ENCODE data around the gene HDAC10.

DNA sequence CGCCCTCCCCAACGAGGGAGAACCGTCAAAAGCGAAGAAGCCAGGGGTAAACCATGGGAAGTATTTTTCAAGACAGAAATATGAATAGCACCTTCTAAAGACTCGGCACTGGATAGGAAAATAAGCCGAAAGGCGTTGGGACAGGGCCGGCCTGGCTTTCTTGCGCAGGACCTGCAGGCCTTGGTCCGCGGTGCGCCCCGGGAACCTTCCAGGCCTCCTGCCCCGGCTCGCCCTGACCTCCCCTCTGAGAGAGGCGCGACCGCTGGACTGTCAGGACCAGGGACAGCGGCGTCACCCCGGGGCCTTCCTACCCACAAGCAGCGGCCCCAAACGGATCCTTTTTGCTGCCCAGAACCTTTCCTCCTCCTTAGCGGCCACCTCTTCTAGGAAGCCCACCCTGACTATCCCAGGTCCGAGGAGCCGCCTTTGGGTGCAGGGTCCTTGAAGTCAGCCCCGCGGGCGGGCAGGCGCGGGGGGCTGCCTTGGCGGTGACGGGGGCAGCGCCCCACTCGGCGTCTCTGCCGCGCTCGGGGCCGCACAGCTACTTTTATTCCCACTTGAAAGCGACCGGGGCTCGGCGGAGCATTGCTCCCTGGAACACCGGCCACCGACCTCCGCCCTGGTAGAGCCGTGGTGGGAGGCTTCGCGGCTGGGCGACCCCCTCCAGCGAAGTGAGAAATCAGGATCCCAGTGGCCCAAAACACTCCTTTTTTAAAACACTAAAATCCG is 19.8 kb upstream of the HDAC10 start:
- TF ChIP-seq POLR2A (IDR thresholded peaks at IDR 0.05): no peak
- TF ChIP-seq, protein P1, sequence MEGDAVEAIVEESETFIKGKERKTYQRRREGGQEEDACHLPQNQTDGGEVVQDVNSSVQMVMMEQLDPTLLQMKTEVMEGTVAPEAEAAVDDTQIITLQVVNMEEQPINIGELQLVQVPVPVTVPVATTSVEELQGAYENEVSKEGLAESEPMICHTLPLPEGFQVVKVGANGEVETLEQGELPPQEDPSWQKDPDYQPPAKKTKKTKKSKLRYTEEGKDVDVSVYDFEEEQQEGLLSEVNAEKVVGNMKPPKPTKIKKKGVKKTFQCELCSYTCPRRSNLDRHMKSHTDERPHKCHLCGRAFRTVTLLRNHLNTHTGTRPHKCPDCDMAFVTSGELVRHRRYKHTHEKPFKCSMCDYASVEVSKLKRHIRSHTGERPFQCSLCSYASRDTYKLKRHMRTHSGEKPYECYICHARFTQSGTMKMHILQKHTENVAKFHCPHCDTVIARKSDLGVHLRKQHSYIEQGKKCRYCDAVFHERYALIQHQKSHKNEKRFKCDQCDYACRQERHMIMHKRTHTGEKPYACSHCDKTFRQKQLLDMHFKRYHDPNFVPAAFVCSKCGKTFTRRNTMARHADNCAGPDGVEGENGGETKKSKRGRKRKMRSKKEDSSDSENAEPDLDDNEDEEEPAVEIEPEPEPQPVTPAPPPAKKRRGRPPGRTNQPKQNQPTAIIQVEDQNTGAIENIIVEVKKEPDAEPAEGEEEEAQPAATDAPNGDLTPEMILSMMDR (IDR thresholded peaks at IDR 0.05): no peak

Measured in body of pancreas (tissue), 4 donors.